ENCODE measurements around the gene MAP7.

Gene MAP7

GRCh38 chr6:136550330-136551071, at the start of gene MAP7:
MAP7 (minus strand) TSS chr6:136550422; CDS start chr6:136550408, 14 bp downstream.
- no peak within 1 kb of the TSS for H3K27ac ChIP-seq
- peak; percentile 92 for DNase-seq (ENCODE audit: low spot score)
- CTCF ChIA-PET = interaction anchor here (0.5 to 1.3 kb wide), 15 partner anchors 9 to 300 kb away, joined by 3 to 7 read pairs (median 4); partner anchors contain the start of gene MAP3K5
- POLR2A ChIA-PET (ENCODE audit: low non-redundant PET) = no interaction called here
- TF ChIP-seq CTCF (conservative IDR thresholded peaks at IDR 0.05; ENCODE audit: low read depth) = peak; percentile 98

DNA sequence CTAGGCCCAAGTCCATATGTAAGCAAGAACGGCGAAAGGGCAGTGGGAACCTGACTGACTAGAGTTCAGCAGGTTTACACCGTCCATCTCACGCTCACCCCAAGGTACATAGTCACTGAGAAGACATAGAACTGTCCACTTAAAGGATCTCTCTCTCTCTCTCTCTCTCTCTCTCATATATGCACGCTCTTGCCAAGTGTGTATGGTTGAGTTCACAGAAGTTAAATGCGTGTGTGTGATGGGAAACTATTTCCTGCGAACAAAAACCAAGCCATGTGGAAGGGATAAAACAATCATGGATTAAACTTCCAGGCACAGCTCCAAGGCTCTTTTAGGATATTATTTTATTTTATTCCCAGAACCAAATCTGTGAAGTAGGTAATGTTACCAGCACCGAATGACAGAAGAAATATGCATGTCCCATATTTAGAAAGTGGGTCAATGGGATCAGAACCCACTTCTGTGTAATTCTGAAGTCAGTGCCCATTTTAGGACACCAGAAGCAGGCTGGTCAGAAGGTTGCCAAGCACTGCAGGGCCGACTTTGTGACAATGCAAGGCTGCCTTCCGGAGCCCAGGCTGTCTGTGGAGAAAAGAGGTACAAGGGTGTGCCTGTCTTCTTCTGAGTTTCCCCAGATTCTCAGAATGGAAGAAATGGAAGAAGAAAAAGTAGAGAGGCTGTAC, 49.2 kb upstream of the MAP7 start:
- H3K27ac ChIP-seq = no peak overlapping the region
- TF ChIP-seq CTCF (conservative IDR thresholded peaks at IDR 0.05; ENCODE audit: low read depth) = no peak
- POLR2A ChIA-PET (ENCODE audit: low non-redundant PET) = no interaction called here
- CTCF ChIA-PET = no interaction called here
- no peak for DNase-seq (ENCODE audit: low spot score)

DNA sequence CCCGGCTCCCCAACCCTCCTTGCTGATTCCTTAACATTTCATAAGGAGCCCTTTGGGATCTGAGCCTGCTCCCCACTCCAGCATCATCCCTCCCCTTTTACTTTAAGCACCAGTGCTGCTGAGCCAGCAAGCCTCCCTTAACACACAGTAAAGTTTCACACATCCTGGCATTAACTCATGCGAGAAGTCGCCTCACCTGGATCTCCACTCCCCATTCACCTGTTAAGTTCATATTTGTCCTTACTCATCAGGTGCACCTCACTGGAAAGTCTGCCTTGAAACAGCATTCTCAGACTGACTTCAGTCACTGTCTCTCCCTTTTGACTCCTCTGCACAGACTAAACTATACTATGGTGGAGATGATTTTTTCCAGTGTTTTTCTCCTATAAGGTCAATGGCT, 47.8 kb upstream of the MAP7 start:
- POLR2A ChIA-PET (ENCODE audit: low non-redundant PET) = no interaction called here
- H3K27ac ChIP-seq = no peak overlapping the region
- CTCF ChIA-PET = no interaction called here
- no peak for DNase-seq (ENCODE audit: low spot score)
- TF ChIP-seq CTCF (conservative IDR thresholded peaks at IDR 0.05; ENCODE audit: low read depth) = no peak

- DNase-seq (ENCODE audit: low spot score) = no peak
- ChIA-PET POLR2A (ENCODE audit: low non-redundant PET) (no interaction called here), CTCF (interaction anchor here (0.6 to 1.7 kb wide), 2 partner anchors 8 to 198 kb away, joined by 3 to 4 read pairs; partner anchors contain the start of gene MAP3K5)
- TF ChIP-seq CTCF (conservative IDR thresholded peaks at IDR 0.05; ENCODE audit: low read depth) = no peak
- H3K27ac ChIP-seq = no peak overlapping the region
Observed at GRCh38 chr6:136594671-136595070, 44.4 kb upstream of the MAP7 start.

GRCh38 chr6:136593748-136594490, 43.7 kb upstream of the MAP7 start:
- no peak overlapping the region for H3K27ac ChIP-seq
- CTCF ChIA-PET = interaction anchor here (0.6 to 1.7 kb wide), 4 partner anchors 9 to 198 kb away, joined by 3 to 4 read pairs (median 3); partner anchors contain the start of gene MAP3K5
- no peak for TF ChIP-seq CTCF (conservative IDR thresholded peaks at IDR 0.05; ENCODE audit: low read depth)
- POLR2A ChIA-PET (ENCODE audit: low non-redundant PET) = no interaction called here
- DNase-seq (ENCODE audit: low spot score) = peak; percentile 88

Measured in RWPE1 (cell line).